CD8-positive, alpha-beta memory T cell (primary cell): ENCODE data around the gene CUL4B. TPM values are rescaled to one million over a fixed set of nuclear protein-coding genes. Genes with fewer than 3 reads are reported as not detected.
"Not testable (repeated sequence)": the region's sequence is repeated elsewhere in the genome, so short reads cannot be mapped to it uniquely, and the experiment has no call there.

Experiments
- CTCF ChIA-PET: fragments of 350-600 bp; sonication (Branson Sonifier 250); formaldehyde crosslinking; loops from one replicate; lab custom pipeline; 2021; ENCODE audit warnings: antibody characterized with exemption; lab: Charles Lee
- POLR2A ChIA-PET: fragments of 350-600 bp; sonication (Branson Sonifier 250); formaldehyde crosslinking; loops from one replicate; lab custom pipeline; 2021; ENCODE audit warnings: antibody characterized with exemption; lab: Charles Lee
- DNase-seq, 5 donors: peaks; one replicate each; pipeline versions ENCODE4 v3.0.0 to v3.0.0-alpha.2; 2020 to 2022; ENCODE audit warnings: mixed read lengths in 1 of 5
- H3K27ac ChIP-seq: one replicate; pipeline ENCODE4 v1.7.0; 2013; ENCODE audit warnings: low read depth, mild to moderate bottlenecking, low read length, moderate library complexity
- H3K27me3 ChIP-seq: 2 replicates; pipeline ENCODE4 v1.7.0; 2013; ENCODE audit warnings: low read length, mild to moderate bottlenecking; ENCODE audit not compliant: insufficient read depth, poor library complexity, severe bottlenecking
- H3K36me3 ChIP-seq: 2 replicates; pipeline ENCODE4 v1.7.0; 2013; ENCODE audit warnings: mild to moderate bottlenecking, low read length, moderate library complexity; ENCODE audit not compliant: insufficient read depth
- H3K4me1 ChIP-seq: 2 replicates; pipeline ENCODE4 v1.7.0; 2013; ENCODE audit warnings: mild to moderate bottlenecking, low read length, moderate library complexity; ENCODE audit not compliant: insufficient read depth
- H3K4me3 ChIP-seq: 2 replicates; pipeline ENCODE4 v1.7.0; 2013; ENCODE audit warnings: mild to moderate bottlenecking, low read length
- H3K9me3 ChIP-seq: 2 replicates; pipeline ENCODE4 v1.7.0; 2013; ENCODE audit warnings: mild to moderate bottlenecking, low read length
- H3K27ac Mint-ChIP-seq, 8 donors: one replicate each; pipeline ENCODE4 v1.8.0; 2020 to 2021; ENCODE audit warnings: mixed read lengths in 8 of 8, mild to moderate bottlenecking in 6 of 8, inconsistent platforms in 3 of 8, moderate library complexity in 3 of 8
- H3K27me3 Mint-ChIP-seq, 2 donors: one replicate each; pipeline ENCODE4 v1.8.0; 2020 to 2021; ENCODE audit warnings: mixed read lengths in 2 of 2, mild to moderate bottlenecking in 1 of 2, moderate library complexity in 1 of 2
- H3K36me3 Mint-ChIP-seq, 3 donors: one replicate each; pipeline ENCODE4 v1.8.0; 2020 to 2021; ENCODE audit warnings: mixed read lengths in 3 of 3, inconsistent platforms in 1 of 3, mild to moderate bottlenecking in 1 of 3
- H3K4me1 Mint-ChIP-seq, 3 donors: one replicate each; pipeline ENCODE4 v1.8.0; 2020 to 2021; ENCODE audit warnings: mixed read lengths in 3 of 3, inconsistent platforms in 1 of 3, mild to moderate bottlenecking in 1 of 3
- H3K4me3 Mint-ChIP-seq, 7 donors: one replicate each; pipeline ENCODE4 v1.8.0; 2020 to 2021; ENCODE audit warnings: mixed read lengths in 7 of 7, mild to moderate bottlenecking in 6 of 7, moderate library complexity in 4 of 7, inconsistent platforms in 2 of 7
- H3K9me3 Mint-ChIP-seq, 5 donors: one replicate each; pipeline ENCODE4 v1.8.0; 2020 to 2022; ENCODE audit warnings: mixed read lengths in 5 of 5, mild to moderate bottlenecking in 3 of 5, moderate library complexity in 2 of 5, inconsistent platforms in 1 of 5
- polyA plus RNA-seq: library from polyadenylated mRNA; unstranded; fragments of 300-500 nt; fragmentation: Illumina TruSeq; gene quantifications from one replicate; pipeline ENCODE4 v1.2.3, GENCODE V29; 2021
- total RNA-seq, 2 experiments: library from RNA; stranded (reverse); gene quantifications; one replicate each; pipeline ENCODE4 v1.2.3, GENCODE V29; 2021

CUL4B gene
- total RNA-seq (10 to 100 TPM; 26.4 to 28.9 TPM), polyA plus RNA-seq (21.8 TPM)

DNA sequence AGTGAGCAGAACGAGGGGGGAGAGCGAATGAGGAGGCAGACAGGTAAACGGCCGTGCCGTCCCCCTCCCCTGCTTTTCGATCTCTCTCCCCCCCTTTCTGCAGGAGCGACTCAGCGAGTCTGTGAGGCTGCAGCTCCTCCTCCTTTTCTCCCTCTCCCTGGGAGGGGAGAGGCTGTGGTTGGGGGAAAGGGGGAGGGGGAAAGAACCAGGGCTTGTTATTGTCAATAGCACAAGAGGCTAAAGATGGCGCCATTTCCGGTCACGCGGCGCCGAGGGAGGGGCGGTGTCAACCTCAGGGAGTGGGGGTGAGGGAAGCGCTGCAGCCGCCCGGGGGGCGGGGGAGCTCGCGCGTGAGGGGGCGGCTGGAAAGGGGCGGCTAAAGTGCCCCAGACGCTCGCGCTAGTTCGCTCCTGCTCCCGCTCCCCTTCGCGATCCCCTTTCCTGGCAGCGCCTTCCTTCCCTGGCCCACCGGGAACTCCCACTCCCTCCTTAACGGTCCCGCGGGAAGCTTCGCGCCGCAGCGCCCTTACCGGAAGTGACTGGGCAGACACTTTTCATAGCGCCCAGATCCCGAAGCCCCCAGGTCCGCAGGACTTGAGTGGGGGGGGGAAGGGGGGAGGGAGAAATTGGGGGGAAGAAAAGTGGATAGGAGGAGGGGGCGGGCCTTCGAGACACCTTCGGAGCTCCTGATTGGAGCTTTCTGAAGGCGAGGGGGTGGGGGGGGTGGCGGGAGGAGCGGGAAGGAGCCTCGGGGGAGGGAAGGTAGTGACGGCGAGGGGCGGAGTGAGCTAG lies at the start of gene CUL4B:
Gene CUL4B (minus strand): TSS at position 121 of the 792 bp plus-strand sequence. CDS start 324 bp downstream, outside the sequence.
- Mint-ChIP-seq H3K9me3 (no peaks in the 10 kb centered on the region), H3K4me3 (peak within 1 kb of the TSS; percentile 91 to 99 (median 96)), H3K36me3 (peaks cover 0 to 20% (median 0%) of the 10 kb centered on the region in 3 donors), H3K27ac (peak within 1 kb of the TSS; percentile 92 to 99 (median 96)), H3K4me1 (peaks cover 20 to 39% (median 39%) of the 10 kb centered on the region in 3 donors), H3K27me3 (peaks cover 0 to 2% of the 10 kb centered on the region in 2 donors)
- ChIA-PET POLR2A (interaction anchor here (0.6 to 2.5 kb wide), 8 partner anchors 10 to 426 kb away, joined by 3 to 39 read pairs (median 6); partner anchors contain the start of genes C1GALT1C1 and MCTS1), CTCF (interaction anchor here (1.1 to 1.2 kb wide), 2 partner anchors 43 to 85 kb away, joined by 3 to 4 read pairs; partner anchors contain the start of gene MCTS1)
- Histone ChIP-seq H3K36me3 (no peaks in the 10 kb centered on the region), H3K4me3 (peak within 1 kb of the TSS; percentile 84), H3K27me3 (no peaks in the 10 kb centered on the region), H3K9me3 (no peaks in the 10 kb centered on the region), H3K4me1 (peaks cover 25% of the 10 kb centered on the region), H3K27ac (peak within 1 kb of the TSS; percentile 94)
- DNase-seq = peak; percentile 84 to 95 (median 89)

DNA sequence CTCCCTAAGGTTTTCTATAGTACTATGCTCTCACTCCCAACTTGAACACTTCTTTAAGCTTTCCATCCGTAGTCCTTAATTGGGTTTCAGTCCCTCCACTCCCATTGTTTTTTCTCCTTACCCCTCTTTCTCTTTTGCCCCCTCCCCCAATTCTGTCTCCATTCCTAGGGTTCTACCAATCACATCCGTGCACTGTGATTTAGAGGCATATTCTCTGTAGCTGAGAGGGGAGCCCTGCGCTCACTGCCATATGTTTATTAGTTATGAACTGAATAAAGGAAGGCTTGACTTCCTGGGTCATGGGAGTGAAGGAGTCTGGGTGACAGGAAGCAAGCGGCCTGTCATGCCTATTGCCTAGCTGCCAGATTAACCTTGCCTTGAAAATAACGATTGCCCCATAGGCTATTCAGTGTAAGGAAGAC lies 43.6 kb upstream of the CUL4B start:
- H3K27me3 Mint-ChIP-seq = peaks cover 0 to 9% of the 10 kb centered on the region in 2 donors
- H3K27ac Mint-ChIP-seq = peak overlapping the region; percentile 95 to 99 (median 97)
- peaks cover 11% of the 10 kb centered on the region for H3K4me1 ChIP-seq
- peak overlapping the region; percentile 57 for H3K4me3 ChIP-seq
- ChIA-PET POLR2A (interaction anchor here (0.7 to 1.7 kb wide), 3 partner anchors 25 to 43 kb away, joined by 3 to 39 read pairs (median 3); partner anchors contain the start of genes C1GALT1C1 and CUL4B), CTCF (interaction anchor here (1.3 kb wide), 1 partner anchor 43 kb away, joined by 4 read pairs; the partner anchor contains the start of gene CUL4B)
- peaks cover 7 to 13% (median 11%) of the 10 kb centered on the region in 3 donors for H3K4me1 Mint-ChIP-seq
- H3K4me3 Mint-ChIP-seq = peak overlapping the region; percentile 93 to 98 (median 96)
- peak overlapping the region; percentile 87 for H3K27ac ChIP-seq
- no peaks in the 10 kb centered on the region for H3K36me3 ChIP-seq
- peak; percentile 1 to 51 (median 31) for DNase-seq
- H3K9me3 ChIP-seq = no peaks in the 10 kb centered on the region
- H3K27me3 ChIP-seq = no peaks in the 10 kb centered on the region
- H3K36me3 Mint-ChIP-seq = peaks cover 0 to 25% (median 2%) of the 10 kb centered on the region in 3 donors
- no peaks in the 10 kb centered on the region for H3K9me3 Mint-ChIP-seq

DNA sequence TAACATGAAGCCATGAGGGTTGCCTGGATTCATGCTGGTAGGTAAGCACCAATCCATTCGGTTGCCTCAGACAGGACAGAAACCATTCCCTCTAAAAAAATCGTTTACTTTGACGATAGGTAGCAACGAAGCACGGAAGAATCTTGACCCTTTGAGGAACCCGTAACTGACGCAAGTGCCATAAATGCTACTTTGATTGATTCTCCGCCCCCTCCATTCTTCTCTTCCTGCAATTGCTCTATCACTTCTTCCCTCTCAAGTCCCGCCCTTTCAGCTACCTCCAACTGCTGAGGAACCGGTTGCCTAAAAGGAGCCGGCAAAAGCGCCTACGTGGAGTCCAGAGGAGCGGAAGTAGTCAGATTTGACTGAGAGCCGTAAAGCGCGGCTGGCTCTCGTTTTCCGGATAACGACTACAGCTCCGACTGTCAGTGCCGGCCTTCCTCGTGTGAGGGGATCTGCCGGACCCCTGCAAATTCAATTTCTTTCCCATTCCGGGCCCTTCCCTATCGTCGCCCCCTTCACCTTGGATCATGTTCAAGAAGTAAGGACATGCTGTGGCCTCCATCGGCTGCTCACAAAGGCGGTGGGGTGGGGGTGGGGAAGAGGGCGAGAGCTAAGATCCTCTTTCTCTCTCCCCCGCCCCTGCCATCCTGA lies 43.1 kb upstream of the CUL4B start, which contains the start of gene MCTS1:
Gene MCTS1 (plus strand): TSS at position 395 of the 654 bp plus-strand sequence. CDS start 136 bp downstream, at position 531.
- H3K4me1 Mint-ChIP-seq = peaks cover 7 to 13% (median 11%) of the 10 kb centered on the region in 3 donors
- peak within 1 kb of the TSS; percentile 57 for H3K4me3 ChIP-seq
- peak within 1 kb of the TSS; percentile 95 to 99 (median 97) for H3K27ac Mint-ChIP-seq
- H3K27me3 Mint-ChIP-seq = peaks cover 0 to 9% of the 10 kb centered on the region in 2 donors
- no peaks in the 10 kb centered on the region for H3K27me3 ChIP-seq
- H3K9me3 Mint-ChIP-seq = no peaks in the 10 kb centered on the region
- peaks cover 0 to 21% (median 2%) of the 10 kb centered on the region in 3 donors for H3K36me3 Mint-ChIP-seq
- CTCF ChIA-PET = interaction anchor here (1.3 kb wide), 1 partner anchor 43 kb away, joined by 4 read pairs; the partner anchor contains the start of gene CUL4B
- H3K27ac ChIP-seq = peak within 1 kb of the TSS; percentile 87
- H3K4me1 ChIP-seq = peaks cover 11% of the 10 kb centered on the region
- H3K9me3 ChIP-seq = no peaks in the 10 kb centered on the region
- peak within 1 kb of the TSS; percentile 93 to 98 (median 96) for H3K4me3 Mint-ChIP-seq
- H3K36me3 ChIP-seq = no peaks in the 10 kb centered on the region
- peak; percentile 61 to 86 (median 82) for DNase-seq
- POLR2A ChIA-PET = interaction anchor here (0.9 to 1.7 kb wide), 3 partner anchors 26 to 42 kb away, joined by 3 to 39 read pairs (median 4); partner anchors contain the start of genes C1GALT1C1 and CUL4B

DNA sequence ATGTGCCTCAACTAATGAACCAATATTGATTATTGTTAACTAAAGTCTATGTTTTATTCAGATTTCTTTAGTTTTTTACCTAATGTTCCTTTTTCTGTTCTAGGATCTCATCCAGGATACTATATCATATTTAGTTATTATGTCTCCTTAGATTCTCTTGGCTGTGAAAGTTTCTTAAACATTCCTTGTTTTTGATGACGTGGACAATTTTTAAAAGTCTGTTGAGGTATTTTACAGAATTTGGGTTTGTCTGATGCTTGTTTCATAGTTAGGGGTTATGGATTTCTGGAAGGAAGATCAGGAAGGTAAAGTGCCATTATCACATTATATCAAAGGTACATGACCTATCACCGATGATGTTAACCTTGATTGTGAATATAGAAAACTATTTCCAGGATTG lies 24.9 kb upstream of the CUL4B start:
- POLR2A ChIA-PET = no interaction called here
- Mint-ChIP-seq H3K9me3 (peaks cover 0 to 2% (median 0%) of the 10 kb centered on the region in 5 donors), H3K4me3 (no peak overlapping the region), H3K4me1 (no peaks in the 10 kb centered on the region), H3K27me3 (peaks cover 8 to 13% of the 10 kb centered on the region in 2 donors), H3K27ac (no peak overlapping the region), H3K36me3 (no peaks in the 10 kb centered on the region)
- DNase-seq = no peak
- no peak overlapping the region for H3K27ac ChIP-seq
- no peaks in the 10 kb centered on the region for H3K27me3 ChIP-seq
- H3K9me3 ChIP-seq = no peaks in the 10 kb centered on the region
- H3K36me3 ChIP-seq = no peaks in the 10 kb centered on the region
- CTCF ChIA-PET = no interaction called here
- H3K4me1 ChIP-seq = no peaks in the 10 kb centered on the region
- no peak overlapping the region for H3K4me3 ChIP-seq

DNA sequence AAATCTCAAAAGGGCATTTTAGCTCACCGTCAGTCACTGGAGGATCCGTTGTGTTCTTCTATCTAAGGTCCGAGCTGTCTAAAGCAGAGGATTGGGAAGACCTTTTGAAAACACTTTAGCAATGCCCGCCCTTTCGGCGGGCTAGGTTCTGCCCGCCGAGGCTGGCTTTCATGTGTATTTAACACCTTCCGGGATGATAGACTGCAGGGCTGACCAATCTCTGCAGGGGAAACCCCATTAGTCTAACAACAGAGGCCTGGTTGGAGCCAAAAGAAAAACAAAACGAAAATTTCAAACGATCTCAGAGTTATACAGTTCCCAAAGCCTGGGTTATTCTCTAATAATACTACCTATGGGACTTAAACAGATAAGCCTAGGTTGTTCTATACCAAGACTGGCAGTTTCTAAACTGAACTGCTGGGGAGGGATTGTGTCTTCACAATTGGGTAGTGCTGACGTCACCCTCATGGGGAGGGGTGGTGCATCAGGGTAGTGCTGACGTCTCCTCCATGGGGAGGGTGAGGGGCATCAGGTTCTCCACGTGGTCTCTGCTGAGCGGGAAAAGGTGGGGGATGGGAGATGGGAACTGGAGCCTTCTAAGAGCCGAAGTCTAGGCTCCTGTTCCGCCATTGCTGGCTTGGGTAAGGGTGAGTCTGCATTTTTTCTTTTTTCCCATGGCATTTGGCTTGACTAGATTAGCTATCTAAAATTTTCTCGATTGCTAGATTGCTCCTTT lies 14.8 kb upstream of the CUL4B start:
- Mint-ChIP-seq H3K27ac (no peak overlapping the region), H3K9me3 (peaks cover 0 to 2% (median 0%) of the 10 kb centered on the region in 5 donors), H3K4me1 (peaks cover 2 to 5% (median 3%) of the 10 kb centered on the region in 3 donors), H3K27me3 (peaks cover 4 to 10% of the 10 kb centered on the region in 2 donors), H3K36me3 (no peaks in the 10 kb centered on the region), H3K4me3 (no peak overlapping the region)
- CTCF ChIA-PET = no interaction called here
- no peaks in the 10 kb centered on the region for H3K9me3 ChIP-seq
- POLR2A ChIA-PET = no interaction called here
- no peaks in the 10 kb centered on the region for H3K36me3 ChIP-seq
- no peaks in the 10 kb centered on the region for H3K4me1 ChIP-seq
- DNase-seq = no peak
- no peak overlapping the region for H3K27ac ChIP-seq
- no peaks in the 10 kb centered on the region for H3K27me3 ChIP-seq
- no peak overlapping the region for H3K4me3 ChIP-seq

DNA sequence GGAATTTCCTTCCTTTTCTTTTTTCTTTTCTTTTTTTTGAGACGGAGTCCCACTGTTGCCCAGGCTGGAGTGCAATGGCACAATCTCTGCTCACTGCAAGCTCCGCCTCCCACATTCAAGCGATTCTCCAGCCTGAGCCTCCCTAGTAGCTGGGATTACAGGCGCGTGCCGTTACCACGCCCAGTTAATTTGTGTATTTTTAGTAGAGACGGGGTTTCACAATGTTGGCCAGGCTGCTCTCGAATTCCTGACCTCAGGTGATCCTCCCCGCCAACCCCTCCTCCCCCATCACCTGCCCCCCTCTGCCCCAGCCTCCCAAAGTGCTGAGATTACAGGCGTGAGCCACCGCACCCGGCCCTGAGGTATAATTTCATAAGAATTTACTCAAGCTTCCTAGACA lies 13.0 kb upstream of the CUL4B start:
- CTCF ChIA-PET, H3K36me3 ChIP-seq, H3K4me3 ChIP-seq, H3K4me3 Mint-ChIP-seq, H3K9me3 Mint-ChIP-seq, H3K4me1 ChIP-seq, H3K9me3 ChIP-seq, H3K27me3 ChIP-seq, H3K27ac ChIP-seq, DNase-seq, POLR2A ChIA-PET, H3K4me1 Mint-ChIP-seq, H3K27me3 Mint-ChIP-seq, H3K36me3 Mint-ChIP-seq, H3K27ac Mint-ChIP-seq: not testable (repeated sequence)

DNA sequence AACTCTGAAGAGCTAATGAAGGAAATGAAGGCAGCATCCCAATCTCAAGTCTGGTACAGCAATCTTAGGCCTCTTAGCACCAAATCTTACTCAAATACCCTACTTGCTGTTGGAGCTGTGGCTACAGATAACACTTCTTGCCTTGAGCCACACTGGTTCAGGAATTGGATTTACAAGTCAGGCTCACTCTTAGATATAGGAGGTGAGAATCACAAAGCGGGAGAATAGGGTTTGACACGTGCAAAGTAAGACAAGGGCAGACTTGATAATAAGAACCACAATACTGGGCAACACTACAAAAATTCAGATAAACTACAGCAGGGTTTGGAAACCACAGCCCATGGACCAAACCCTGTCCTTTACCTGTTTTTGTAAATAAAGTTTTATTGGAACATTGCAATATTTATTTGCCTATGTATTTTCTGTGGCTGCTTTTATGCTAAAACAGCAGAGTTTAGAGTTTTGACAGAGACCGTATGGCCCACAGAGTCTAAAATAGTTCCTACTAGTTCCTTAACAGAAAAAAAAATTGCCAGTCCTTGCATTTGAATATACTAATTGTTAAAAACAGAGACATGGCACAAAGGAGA lies 9.3 kb upstream of the CUL4B start:
- no peaks in the 10 kb centered on the region for H3K4me1 ChIP-seq
- no peak overlapping the region for H3K4me3 ChIP-seq
- Mint-ChIP-seq H3K27ac (no peak overlapping the region), H3K27me3 (no peaks in the 10 kb centered on the region), H3K4me1 (peaks cover 2 to 5% (median 3%) of the 10 kb centered on the region in 3 donors), H3K4me3 (no peak overlapping the region), H3K9me3 (peaks cover 0 to 2% (median 0%) of the 10 kb centered on the region in 5 donors), H3K36me3 (no peaks in the 10 kb centered on the region)
- ChIA-PET POLR2A (interaction anchor here (2.0 kb wide), 1 partner anchor 9 kb away, joined by 10 read pairs; the partner anchor contains the start of gene CUL4B), CTCF (no interaction called here)
- H3K36me3 ChIP-seq = no peaks in the 10 kb centered on the region
- no peak overlapping the region for H3K27ac ChIP-seq
- H3K9me3 ChIP-seq = no peaks in the 10 kb centered on the region
- no peaks in the 10 kb centered on the region for H3K27me3 ChIP-seq
- no peak for DNase-seq
